Measurements from ENCODE around the gene MPP4. TPM values are rescaled to one million over a fixed set of nuclear protein-coding genes. Genes with fewer than 3 reads are reported as not detected.

MPP4 gene
- polyA plus RNA-seq, 2 donors, result 0.01 TPM; not detected in 1

- Histone ChIP-seq H3K4me3 (ENCODE audit: low read depth in 1 of 2, low read length in 2 of 2) (no peak overlapping the region), H3K4me1 (ENCODE audit: control insufficient read depth in 2 of 2, insufficient read depth in 2 of 2, low read length in 1 of 2) (no peaks in the 10 kb centered on the region), H3K27ac (ENCODE audit: low read depth in 2 of 2, low read length in 1 of 2) (no peak overlapping the region), H3K9me3 (ENCODE audit: control insufficient read depth in 2 of 2, insufficient read depth in 1 of 2, low read depth in 1 of 2, low read length in 1 of 2) (no peaks in the 10 kb centered on the region), H3K27me3 (ENCODE audit: control insufficient read depth in 1 of 2, insufficient read depth in 2 of 2, low read length in 2 of 2) (no peaks in the 10 kb centered on the region), H3K36me3 (ENCODE audit: control insufficient read depth in 2 of 2, insufficient read depth in 2 of 2, low read length in 1 of 2) (peaks cover 0 to 4% of the 10 kb centered on the region in 2 donors)
- WGBS, 2 donors, result 40 to 46% methylated on average over 39 of the region's 39 CpGs
Measured at GRCh38 chr2:201618744-201619662, 79.4 kb downstream of the MPP4 start.

GRCh38 chr2:201608021-201608420, 90.4 kb downstream of the MPP4 start:
- Histone ChIP-seq H3K4me1 (ENCODE audit: control insufficient read depth in 2 of 2, insufficient read depth in 2 of 2, low read length in 1 of 2) (no peaks in the 10 kb centered on the region), H3K9me3 (ENCODE audit: control insufficient read depth in 2 of 2, insufficient read depth in 1 of 2, low read depth in 1 of 2, low read length in 1 of 2) (no peaks in the 10 kb centered on the region), H3K4me3 (ENCODE audit: low read depth in 1 of 2, low read length in 2 of 2) (no peak overlapping the region), H3K27ac (ENCODE audit: low read depth in 2 of 2, low read length in 1 of 2) (no peak overlapping the region), H3K36me3 (ENCODE audit: control insufficient read depth in 2 of 2, insufficient read depth in 2 of 2, low read length in 1 of 2) (no peaks in the 10 kb centered on the region), H3K27me3 (ENCODE audit: control insufficient read depth in 1 of 2, insufficient read depth in 2 of 2, low read length in 2 of 2) (no peaks in the 10 kb centered on the region)
- WGBS, 2 donors, result 43 to 75% methylated on average over 1 of the region's 1 CpG

- Histone ChIP-seq H3K4me1 (ENCODE audit: control insufficient read depth in 2 of 2, insufficient read depth in 2 of 2, low read length in 1 of 2) (no peaks in the 10 kb centered on the region), H3K27me3 (ENCODE audit: control insufficient read depth in 1 of 2, insufficient read depth in 2 of 2, low read length in 2 of 2) (no peaks in the 10 kb centered on the region), H3K27ac (ENCODE audit: low read depth in 2 of 2, low read length in 1 of 2) (no peak overlapping the region), H3K4me3 (ENCODE audit: low read depth in 1 of 2, low read length in 2 of 2) (no peak overlapping the region), H3K36me3 (ENCODE audit: control insufficient read depth in 2 of 2, insufficient read depth in 2 of 2, low read length in 1 of 2) (no peaks in the 10 kb centered on the region), H3K9me3 (ENCODE audit: control insufficient read depth in 2 of 2, insufficient read depth in 1 of 2, low read depth in 1 of 2, low read length in 1 of 2) (no peaks in the 10 kb centered on the region)
- WGBS, 2 donors, result 80 to 86% methylated on average over 2 of the region's 2 CpGs
Measured at GRCh38 chr2:201607568-201607967, 90.9 kb downstream of the MPP4 start.

GRCh38 chr2:201600906-201601305, 97.5 kb downstream of the MPP4 start:
- Histone ChIP-seq H3K4me3 (ENCODE audit: low read depth in 1 of 2, low read length in 2 of 2) (no peak overlapping the region), H3K4me1 (ENCODE audit: control insufficient read depth in 2 of 2, insufficient read depth in 2 of 2, low read length in 1 of 2) (no peaks in the 10 kb centered on the region), H3K9me3 (ENCODE audit: control insufficient read depth in 2 of 2, insufficient read depth in 1 of 2, low read depth in 1 of 2, low read length in 1 of 2) (no peaks in the 10 kb centered on the region), H3K36me3 (ENCODE audit: control insufficient read depth in 2 of 2, insufficient read depth in 2 of 2, low read length in 1 of 2) (no peaks in the 10 kb centered on the region), H3K27me3 (ENCODE audit: control insufficient read depth in 1 of 2, insufficient read depth in 2 of 2, low read length in 2 of 2) (no peaks in the 10 kb centered on the region), H3K27ac (ENCODE audit: low read depth in 2 of 2, low read length in 1 of 2) (no peak overlapping the region)
- WGBS, 2 donors, result 83% methylated on average over 3 of the region's 3 CpGs

GRCh38 chr2:201597397-201597796, 101.0 kb downstream of the MPP4 start:
- no peak overlapping the region for H3K27ac ChIP-seq (ENCODE audit: low read depth in 2 of 2, low read length in 1 of 2)
- H3K9me3 ChIP-seq (ENCODE audit: control insufficient read depth in 2 of 2, insufficient read depth in 1 of 2, low read depth in 1 of 2, low read length in 1 of 2), result no peaks in the 10 kb centered on the region
- H3K36me3 ChIP-seq (ENCODE audit: control insufficient read depth in 2 of 2, insufficient read depth in 2 of 2, low read length in 1 of 2), result no peaks in the 10 kb centered on the region
- H3K27me3 ChIP-seq (ENCODE audit: control insufficient read depth in 1 of 2, insufficient read depth in 2 of 2, low read length in 2 of 2), result no peaks in the 10 kb centered on the region
- 70 to 73% methylated on average over 8 of the region's 8 CpGs for WGBS, 2 donors
- no peak overlapping the region for H3K4me3 ChIP-seq (ENCODE audit: low read depth in 1 of 2, low read length in 2 of 2)
- no peaks in the 10 kb centered on the region for H3K4me1 ChIP-seq (ENCODE audit: control insufficient read depth in 2 of 2, insufficient read depth in 2 of 2, low read length in 1 of 2)

Other genes starting within 250 kb of the MPP4 start
- gene TRAK2, start 247.2 kb downstream of the MPP4 start, polyA plus RNA-seq, result 1 to 10 TPM; 5.2 to 9.3 TPM
- 10 to 100 TPM in 1 of 2 donors, 1 to 10 TPM in 1; 7.2 to 36.8 TPM for gene STRADB, start 246.9 kb downstream of the MPP4 start, polyA plus RNA-seq
- gene TMEM237, start 55.1 kb downstream of the MPP4 start, polyA plus RNA-seq, result 10 to 100 TPM; 14.9 to 16.5 TPM
- gene ALS2, start 82.3 kb upstream of the MPP4 start, polyA plus RNA-seq, result 1 to 10 TPM; 3.2 to 3.9 TPM
- under 1 TPM; 0.05 to 0.18 TPM for gene CDK15, start 107.9 kb upstream of the MPP4 start, polyA plus RNA-seq

Data from esophagus (tissue), 2 donors.